ENCODE measurements around the gene BEST2. TPM values are rescaled to one million over a fixed set of nuclear protein-coding genes. Genes with fewer than 3 reads are reported as not detected.
A peak's percentile ranks its signal among the peaks of the same experiment; 100 is the strongest.

Gene BEST2
- total RNA-seq, 1 donor from 2014 or later = not detected

- Mint-ChIP-seq H3K36me3 (ENCODE audit: unreplicated experiment) (no peaks in the 10 kb centered on the region), H3K27me3 (ENCODE audit: unreplicated experiment) (no peaks in the 10 kb centered on the region), H3K9me3 (ENCODE audit: unreplicated experiment) (no peaks in the 10 kb centered on the region), H3K27ac (ENCODE audit: unreplicated experiment) (no peak overlapping the region), H3K4me3 (ENCODE audit: unreplicated experiment) (peak overlapping the region; percentile 62), H3K4me1 (ENCODE audit: unreplicated experiment) (peaks cover 42% of the 10 kb centered on the region)
- DNase-seq (ENCODE audit: extremely low spot score, unreplicated experiment) = no peak
- TF ChIP-seq CTCF (IDR thresholded peaks at IDR 0.05) = no peak
These were observed 32.3 kb downstream of the BEST2 start for GRCh38 chr19:12783849-12784393.

DNA sequence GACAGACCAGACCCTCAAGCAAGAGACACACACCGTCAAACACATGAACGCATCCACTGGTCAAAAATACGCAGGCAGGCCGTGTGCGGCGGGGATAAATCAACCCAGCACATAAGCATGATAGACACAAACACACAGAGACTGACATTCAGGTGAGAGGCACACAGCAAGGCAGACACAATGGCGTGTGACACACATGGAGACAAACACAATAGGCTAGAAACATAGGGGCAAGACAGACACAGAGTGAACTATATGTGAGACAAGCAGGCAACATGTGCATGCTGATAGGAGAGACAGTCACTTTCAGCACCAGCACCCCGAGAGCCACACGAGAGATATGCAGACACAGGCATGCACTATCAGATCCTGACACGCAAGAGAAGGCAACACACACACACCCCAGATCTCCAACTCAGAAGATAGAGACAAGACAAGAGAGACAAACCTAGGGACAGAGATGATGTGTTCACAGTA is 32.8 kb downstream of the BEST2 start:
- TF ChIP-seq CTCF (IDR thresholded peaks at IDR 0.05) = no peak
- Mint-ChIP-seq H3K9me3 (ENCODE audit: unreplicated experiment) (no peaks in the 10 kb centered on the region), H3K27ac (ENCODE audit: unreplicated experiment) (no peak overlapping the region), H3K4me3 (ENCODE audit: unreplicated experiment) (no peak overlapping the region), H3K4me1 (ENCODE audit: unreplicated experiment) (peaks cover 42% of the 10 kb centered on the region), H3K27me3 (ENCODE audit: unreplicated experiment) (no peaks in the 10 kb centered on the region), H3K36me3 (ENCODE audit: unreplicated experiment) (no peaks in the 10 kb centered on the region)
- DNase-seq (ENCODE audit: extremely low spot score, unreplicated experiment) = no peak

GRCh38 chr19:12784871-12785430 is 33.4 kb downstream of the BEST2 start:
- Mint-ChIP-seq H3K4me1 (ENCODE audit: unreplicated experiment) (peaks cover 36% of the 10 kb centered on the region), H3K4me3 (ENCODE audit: unreplicated experiment) (no peak overlapping the region), H3K27me3 (ENCODE audit: unreplicated experiment) (no peaks in the 10 kb centered on the region), H3K36me3 (ENCODE audit: unreplicated experiment) (no peaks in the 10 kb centered on the region), H3K9me3 (ENCODE audit: unreplicated experiment) (no peaks in the 10 kb centered on the region), H3K27ac (ENCODE audit: unreplicated experiment) (no peak overlapping the region)
- TF ChIP-seq CTCF (IDR thresholded peaks at IDR 0.05) = no peak
- no peak for DNase-seq (ENCODE audit: extremely low spot score, unreplicated experiment)

GRCh38 chr19:12785431-12786031 is 33.9 kb downstream of the BEST2 start:
- Mint-ChIP-seq H3K27me3 (ENCODE audit: unreplicated experiment) (no peaks in the 10 kb centered on the region), H3K27ac (ENCODE audit: unreplicated experiment) (no peak overlapping the region), H3K36me3 (ENCODE audit: unreplicated experiment) (no peaks in the 10 kb centered on the region), H3K9me3 (ENCODE audit: unreplicated experiment) (no peaks in the 10 kb centered on the region), H3K4me1 (ENCODE audit: unreplicated experiment) (peaks cover 38% of the 10 kb centered on the region), H3K4me3 (ENCODE audit: unreplicated experiment) (no peak overlapping the region)
- no peak for DNase-seq (ENCODE audit: extremely low spot score, unreplicated experiment)
- no peak for TF ChIP-seq CTCF (IDR thresholded peaks at IDR 0.05)

GRCh38 chr19:12786141-12786870 is 34.7 kb downstream of the BEST2 start:
- DNase-seq (ENCODE audit: extremely low spot score, unreplicated experiment) = no peak
- Mint-ChIP-seq H3K9me3 (ENCODE audit: unreplicated experiment) (no peaks in the 10 kb centered on the region), H3K36me3 (ENCODE audit: unreplicated experiment) (no peaks in the 10 kb centered on the region), H3K27me3 (ENCODE audit: unreplicated experiment) (no peaks in the 10 kb centered on the region), H3K4me3 (ENCODE audit: unreplicated experiment) (no peak overlapping the region), H3K27ac (ENCODE audit: unreplicated experiment) (peak overlapping the region; percentile 85), H3K4me1 (ENCODE audit: unreplicated experiment) (peaks cover 44% of the 10 kb centered on the region)
- TF ChIP-seq CTCF (IDR thresholded peaks at IDR 0.05) = no peak
